Esophagus (tissue), 2 donors: ENCODE results near the gene RNLS. TPM values are rescaled to one million over a fixed set of nuclear protein-coding genes. Genes with fewer than 3 reads are reported as not detected.
A peak's percentile ranks its signal among the peaks of the same experiment; 100 is the strongest.

Source experiments
- H3K27ac ChIP-seq, 2 donors: one replicate each; pipeline ENCODE4 v1.5.1; 2013; ENCODE audit warnings: low read depth in 2 of 2, mild to moderate bottlenecking in 2 of 2, inconsistent platforms in 1 of 2, low read length in 1 of 2, moderate library complexity in 1 of 2
- H3K27me3 ChIP-seq, 2 donors: one replicate each; pipeline ENCODE4 v1.6.1; 2013; ENCODE audit warnings: low read length in 2 of 2, control low read depth in 1 of 2, mild to moderate bottlenecking in 1 of 2; ENCODE audit not compliant: insufficient read depth in 2 of 2, control insufficient read depth in 1 of 2
- H3K36me3 ChIP-seq, 2 donors: one replicate each; pipeline ENCODE4 v1.6.1; 2013; ENCODE audit warnings: low read length in 1 of 2; ENCODE audit not compliant: control insufficient read depth in 2 of 2, insufficient read depth in 2 of 2
- H3K4me1 ChIP-seq, 2 donors: one replicate each; pipeline ENCODE4 v1.6.1; 2013; ENCODE audit warnings: low read length in 1 of 2; ENCODE audit not compliant: control insufficient read depth in 2 of 2, insufficient read depth in 2 of 2
- H3K4me3 ChIP-seq, 2 donors: one replicate each; pipeline ENCODE4 v1.5.1; 2013; ENCODE audit warnings: low read length in 2 of 2, mild to moderate bottlenecking in 2 of 2, low read depth in 1 of 2, moderate library complexity in 1 of 2
- H3K9me3 ChIP-seq, 2 donors: one replicate each; pipeline ENCODE4 v1.6.1; 2013; ENCODE audit warnings: mild to moderate bottlenecking in 2 of 2, low read depth in 1 of 2, low read length in 1 of 2, moderate library complexity in 1 of 2; ENCODE audit not compliant: control insufficient read depth in 2 of 2, insufficient read depth in 1 of 2
- WGBS, 2 donors: extraction: QIAGEN DNeasy Blood & Tissue Kit; methylation state at CpG; one replicate each; pipeline ENCODE4 v1.1.7; 2013; 5-methylcytosine and 5-hydroxymethylcytosine counted together
- polyA plus RNA-seq, 2 donors: library from polyadenylated mRNA; stranded (reverse); fragments of 200-250 nt; gene quantifications; one replicate each; pipeline ENCODE4 v1.2.3, GENCODE V29; 2013
- donor health status: healthy with polysubstance abuse.
- donor health status: Bipolar disorder and iron deficiency.

Gene RNLS
- polyA plus RNA-seq, 2 donors, result 3.3 to 6.7 TPM

DNA sequence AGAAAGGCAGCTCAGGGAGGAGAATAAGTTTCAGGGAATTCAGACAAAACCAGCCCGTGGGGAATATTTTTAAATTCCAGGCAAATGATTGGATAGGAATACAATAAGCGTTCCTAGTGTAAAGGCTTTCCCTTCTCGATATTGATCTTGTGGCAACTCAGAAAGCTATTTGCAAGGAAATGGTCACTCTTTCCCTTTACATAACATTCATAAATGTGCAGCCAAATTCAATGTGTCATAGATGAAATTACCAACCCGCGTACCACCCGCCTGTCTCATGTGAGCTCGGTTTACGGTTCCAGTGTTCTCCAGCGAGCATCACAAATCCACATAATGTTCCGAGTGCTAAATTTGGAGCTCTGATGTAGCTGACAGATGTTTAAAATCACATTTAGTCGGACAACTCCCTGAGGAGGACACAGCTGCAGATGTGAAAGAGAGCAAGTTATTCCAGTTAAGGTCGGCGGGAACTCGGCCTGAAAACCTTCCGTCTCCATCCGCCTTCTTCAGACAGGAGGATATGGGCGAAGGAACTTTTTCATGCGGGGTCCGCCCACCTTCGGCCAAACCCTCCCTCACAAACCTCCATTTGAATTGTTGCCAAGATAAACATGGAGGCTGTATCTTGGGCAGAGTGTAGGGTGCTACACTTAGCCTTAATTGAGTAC lies 327.0 kb downstream of the RNLS start:
- 84 to 85% methylated on average over 20 of the region's 20 CpGs for WGBS, 2 donors
- Histone ChIP-seq H3K9me3 (no peaks in the 10 kb centered on the region), H3K4me3 (no peak overlapping the region), H3K4me1 (peaks cover 0 to 2% of the 10 kb centered on the region in 2 donors), H3K27me3 (no peaks in the 10 kb centered on the region), H3K27ac (peak overlapping the region; percentile 45 to 50), H3K36me3 (no peaks in the 10 kb centered on the region)

DNA sequence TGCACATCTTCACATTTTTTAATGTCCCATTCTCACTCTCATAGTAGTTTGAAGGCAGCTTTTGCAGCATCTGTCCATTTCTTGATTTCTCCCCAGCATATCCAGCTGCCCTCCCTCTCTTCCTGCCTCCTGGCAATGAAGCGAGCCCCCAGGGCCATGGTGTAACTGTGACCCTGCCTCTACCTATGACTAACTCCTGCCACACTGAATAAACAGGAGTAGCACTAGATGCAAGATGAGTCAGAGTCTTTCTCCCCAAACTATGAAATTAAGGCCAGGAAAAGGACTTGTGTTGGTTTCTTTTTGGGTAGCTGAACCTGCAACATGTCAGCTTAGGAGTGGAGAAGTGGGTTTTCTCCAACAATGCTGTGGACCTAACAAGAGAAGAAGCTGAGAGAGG lies 329.0 kb downstream of the RNLS start:
- Histone ChIP-seq H3K27ac (peak overlapping the region; percentile 49 to 60), H3K4me3 (no peak overlapping the region), H3K27me3 (no peaks in the 10 kb centered on the region), H3K4me1 (peaks cover 0 to 2% of the 10 kb centered on the region in 2 donors), H3K9me3 (no peaks in the 10 kb centered on the region), H3K36me3 (no peaks in the 10 kb centered on the region)
- WGBS, 2 donors, result 38% methylated on average over 1 of the region's 1 CpG

DNA sequence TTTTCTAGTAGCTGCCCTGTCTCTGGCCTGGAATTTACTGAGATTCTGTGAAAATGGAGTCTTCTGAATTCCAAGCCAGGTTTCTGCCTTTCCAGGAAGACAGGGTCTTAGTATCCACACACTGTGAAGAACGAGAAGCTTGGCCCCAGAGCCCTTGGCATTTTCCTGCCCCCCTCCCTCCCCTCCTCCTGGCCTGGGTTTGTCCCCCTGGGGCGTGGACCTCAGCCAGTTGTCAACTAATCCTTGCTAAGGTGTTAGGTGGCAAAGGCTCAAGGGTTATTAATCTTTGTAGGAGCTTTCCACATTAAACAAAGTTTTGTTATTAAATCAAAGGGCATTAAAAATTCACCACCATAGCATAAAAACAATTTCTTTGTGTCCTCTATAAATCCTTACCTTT lies 329.5 kb downstream of the RNLS start:
- Histone ChIP-seq H3K4me3 (no peak overlapping the region), H3K27me3 (no peaks in the 10 kb centered on the region), H3K9me3 (no peaks in the 10 kb centered on the region), H3K36me3 (no peaks in the 10 kb centered on the region), H3K27ac (peak overlapping the region in 1 of 2 donors; percentile 21), H3K4me1 (peaks cover 0 to 2% of the 10 kb centered on the region in 2 donors)
- 31 to 38% methylated on average over 2 of the region's 2 CpGs for WGBS, 2 donors

DNA sequence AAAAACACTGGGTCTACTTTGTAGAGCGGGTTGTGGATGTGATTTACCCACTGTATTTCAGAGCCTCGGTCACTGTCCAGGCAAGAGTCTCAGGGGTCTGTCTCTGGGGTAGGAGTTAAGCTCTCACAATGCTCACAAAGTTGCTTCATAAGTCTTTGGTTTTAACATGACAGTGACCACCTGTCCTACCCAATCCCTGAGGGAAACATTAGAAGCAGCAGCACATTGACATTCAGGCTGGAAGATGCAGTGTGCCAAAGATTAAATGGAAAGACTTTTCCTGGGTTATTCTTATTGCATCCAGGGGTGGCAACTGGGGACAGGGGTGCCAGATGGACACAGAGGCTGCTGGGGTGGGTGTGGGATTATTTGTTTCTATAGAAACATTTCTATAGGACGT lies 330.0 kb downstream of the RNLS start:
- WGBS, 2 donors, result 72 to 83% methylated on average over 3 of the region's 3 CpGs
- Histone ChIP-seq H3K4me1 (peaks cover 0 to 2% of the 10 kb centered on the region in 2 donors), H3K4me3 (no peak overlapping the region), H3K9me3 (no peaks in the 10 kb centered on the region), H3K27me3 (no peaks in the 10 kb centered on the region), H3K36me3 (no peaks in the 10 kb centered on the region), H3K27ac (no peak overlapping the region)

DNA sequence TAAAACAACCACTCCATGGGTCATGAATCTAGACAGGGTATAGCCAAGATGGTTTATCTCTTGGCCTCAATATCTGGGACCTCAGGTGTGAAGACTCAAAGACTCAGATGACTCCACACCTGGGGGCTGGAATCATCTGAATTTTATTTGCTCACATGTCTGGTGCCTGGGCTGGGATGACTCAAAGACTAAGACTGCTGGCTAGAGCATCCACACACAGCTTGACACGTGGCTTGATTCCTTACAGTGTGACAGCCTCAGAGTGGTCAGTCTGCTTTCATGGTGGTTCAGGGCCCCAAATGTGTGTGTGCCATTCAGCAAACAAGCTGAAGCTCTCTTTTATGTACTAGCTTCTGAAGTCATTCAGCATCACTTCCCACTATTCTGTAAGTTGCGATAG lies 333.7 kb downstream of the RNLS start:
- Histone ChIP-seq H3K9me3 (no peaks in the 10 kb centered on the region), H3K27ac (no peak overlapping the region), H3K36me3 (no peaks in the 10 kb centered on the region), H3K27me3 (no peaks in the 10 kb centered on the region), H3K4me1 (peaks cover 0 to 2% of the 10 kb centered on the region in 2 donors), H3K4me3 (no peak overlapping the region)
- WGBS, 2 donors, result 90 to 94% methylated on average over 2 of the region's 2 CpGs

DNA sequence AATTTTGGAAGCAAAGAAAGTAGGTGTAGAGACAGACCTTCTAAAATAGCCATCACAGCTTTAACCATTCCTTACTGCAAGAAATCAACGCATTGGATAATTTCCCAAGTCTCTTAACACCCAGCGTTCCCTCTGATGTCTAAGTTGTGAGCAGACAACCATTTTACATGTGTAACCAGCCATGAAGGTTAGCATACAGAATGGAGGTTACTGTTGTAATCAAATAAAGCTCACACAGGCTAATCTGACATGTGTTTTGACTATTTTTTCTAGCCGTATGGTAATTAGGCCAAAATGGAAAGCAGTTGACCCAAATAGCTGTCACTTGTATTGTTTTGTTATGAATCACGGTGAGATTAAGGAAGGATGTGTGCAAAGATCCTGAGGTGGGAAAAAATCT lies 336.4 kb downstream of the RNLS start:
- Histone ChIP-seq H3K36me3 (no peaks in the 10 kb centered on the region), H3K27me3 (no peaks in the 10 kb centered on the region), H3K27ac (no peak overlapping the region), H3K4me3 (no peak overlapping the region), H3K9me3 (no peaks in the 10 kb centered on the region), H3K4me1 (peaks cover 0 to 2% of the 10 kb centered on the region in 2 donors)
- 70 to 85% methylated on average over 4 of the region's 4 CpGs for WGBS, 2 donors

DNA sequence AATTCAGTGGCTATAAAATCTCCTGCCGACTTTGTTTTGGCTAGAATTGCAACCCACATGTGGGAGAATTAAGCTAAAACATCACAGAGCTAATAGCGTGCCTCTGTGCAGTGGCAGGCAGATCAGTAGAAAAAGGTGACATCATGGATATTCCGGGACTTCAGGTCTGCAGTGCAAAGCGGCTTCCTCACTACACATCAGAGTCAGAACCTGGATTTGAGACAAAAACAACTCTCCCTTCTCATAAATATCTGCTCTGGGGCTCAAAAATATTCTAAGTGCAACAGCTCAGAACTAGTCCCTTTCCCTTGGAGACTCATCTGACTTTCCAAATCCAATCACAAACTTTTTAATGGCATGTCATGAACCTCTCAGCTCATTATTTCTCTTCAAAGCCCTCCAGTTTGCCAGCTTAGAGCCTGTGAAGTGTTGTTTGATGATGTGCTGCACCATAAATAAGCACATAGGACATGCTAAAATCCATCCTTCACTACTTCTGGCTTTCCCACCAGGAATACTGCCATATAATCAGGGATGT lies 337.1 kb downstream of the RNLS start:
- no peaks in the 10 kb centered on the region for H3K36me3 ChIP-seq
- H3K4me3 ChIP-seq, result no peak overlapping the region
- no peak overlapping the region for H3K27ac ChIP-seq
- H3K27me3 ChIP-seq, result no peaks in the 10 kb centered on the region
- WGBS, 2 donors, result 51 to 66% methylated on average over 4 of the region's 4 CpGs
- H3K9me3 ChIP-seq, result no peaks in the 10 kb centered on the region
- peaks cover 0 to 2% of the 10 kb centered on the region in 2 donors for H3K4me1 ChIP-seq

DNA sequence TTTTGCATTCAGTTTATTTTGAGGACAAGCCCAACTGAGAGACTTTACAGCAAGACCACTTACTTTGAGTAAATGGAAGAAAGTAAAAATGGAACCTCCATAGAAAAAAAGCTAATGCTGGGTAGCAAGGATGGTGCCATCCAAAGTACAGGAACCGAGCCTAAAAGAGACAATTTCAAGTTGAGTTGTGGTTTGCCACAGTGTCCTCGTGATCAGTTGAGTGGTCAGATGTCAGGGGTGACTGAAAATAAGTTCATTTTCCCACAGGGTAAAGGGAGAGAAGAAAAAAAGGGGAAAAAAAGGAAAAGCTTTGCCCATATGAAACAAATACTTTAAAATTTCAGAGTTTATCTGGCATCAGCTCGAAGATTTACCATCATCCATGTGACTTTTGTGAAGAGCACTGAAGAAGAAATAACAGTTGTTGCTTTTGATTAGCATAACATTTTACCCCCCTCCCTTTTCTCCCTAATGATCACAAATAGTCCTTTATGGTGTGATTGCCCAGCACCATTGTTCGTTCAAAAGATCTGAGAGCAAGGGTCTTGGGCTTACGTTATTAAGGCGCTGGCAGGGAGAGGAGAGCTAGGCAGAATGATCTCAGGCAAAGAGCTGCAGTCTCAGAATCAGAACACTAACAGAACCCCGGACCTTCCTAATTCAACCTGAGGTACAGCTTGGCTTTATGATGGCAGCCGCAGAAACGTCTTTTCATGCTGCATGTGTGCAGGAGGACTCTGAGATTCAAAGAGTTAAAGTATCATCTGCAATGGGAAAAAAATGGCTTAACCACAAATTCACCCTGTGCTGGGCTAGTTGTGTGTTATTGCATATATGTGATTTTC lies 338.1 kb downstream of the RNLS start:
- Histone ChIP-seq H3K27ac (no peak overlapping the region), H3K4me1 (peaks cover 0 to 2% of the 10 kb centered on the region in 2 donors), H3K4me3 (no peak overlapping the region), H3K36me3 (no peaks in the 10 kb centered on the region), H3K9me3 (no peaks in the 10 kb centered on the region), H3K27me3 (no peaks in the 10 kb centered on the region)
- 84 to 88% methylated on average over 9 of the region's 9 CpGs for WGBS, 2 donors

DNA sequence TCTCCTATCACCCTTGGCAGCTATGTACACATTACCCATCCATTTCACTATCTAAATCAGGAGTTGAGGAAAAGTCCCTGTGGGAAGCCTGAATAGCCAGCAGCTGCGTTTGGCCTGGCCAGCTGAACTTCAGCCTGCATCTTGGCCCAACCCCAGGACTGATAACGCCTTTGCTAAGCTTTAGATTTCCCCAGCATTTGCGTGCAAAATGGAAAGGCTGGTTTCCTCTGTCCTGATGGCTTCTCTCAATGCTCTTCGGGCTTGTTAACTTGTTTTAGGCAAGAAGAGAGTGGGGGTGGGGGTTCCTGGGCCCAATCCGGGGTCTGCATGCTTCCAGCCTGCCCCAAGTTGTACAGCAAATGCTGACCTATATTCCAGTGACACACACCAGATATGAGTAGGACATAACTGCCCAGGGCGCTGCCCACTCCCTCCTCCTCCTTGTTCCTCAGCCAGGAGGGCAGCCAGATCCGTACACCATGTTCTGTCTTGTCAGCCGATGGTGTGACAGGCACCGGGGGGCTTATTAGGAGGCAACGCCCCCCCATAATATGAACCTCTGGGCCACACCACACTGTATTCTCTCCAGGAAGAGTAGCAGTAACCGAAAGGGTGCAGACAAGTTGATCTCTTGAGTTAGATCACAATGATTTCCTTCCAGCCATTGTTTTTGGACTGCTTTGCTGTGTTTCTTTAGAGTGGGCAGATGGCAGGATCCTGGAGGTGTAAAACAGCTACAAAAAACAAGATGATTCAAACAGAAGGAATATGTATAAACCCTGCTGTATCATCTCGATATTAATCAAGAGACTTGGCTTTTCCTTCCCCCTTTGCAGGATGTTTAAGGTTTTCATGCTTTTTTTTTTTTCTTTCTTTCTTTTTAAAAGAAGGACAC lies 339.0 kb downstream of the RNLS start:
- Histone ChIP-seq H3K4me3 (no peak overlapping the region), H3K36me3 (no peaks in the 10 kb centered on the region), H3K9me3 (no peaks in the 10 kb centered on the region), H3K27me3 (no peaks in the 10 kb centered on the region), H3K4me1 (peaks cover 0 to 2% of the 10 kb centered on the region in 2 donors), H3K27ac (peak overlapping the region; percentile 1 to 46)
- WGBS, 2 donors, result 49 to 57% methylated on average over 12 of the region's 12 CpGs
